HepG2 (cell line): ENCODE results near the gene CKMT2. TPM values are rescaled to one million over a fixed set of nuclear protein-coding genes. Genes with fewer than 3 reads are reported as not detected.

Source experiments
- ATAC-seq: fragments of 200-7000 bp; cut with Tn5 transposase; 3 replicates; pipeline ENCODE4 v1.9.1; 2020; ENCODE audit warnings: mild to moderate bottlenecking, moderate library complexity
- BruUV-seq: library from RNA; stranded (reverse); fragments of 400-500 nt; replicated peaks from 2 replicates; lab custom pipeline; 2021; lab: Mats Ljungman, UMichigan
- CTCF ChIA-PET: fragments of 300-600 bp; formaldehyde crosslinking; extraction: SDS; loops from one replicate; lab custom pipeline; 2021; ENCODE audit warnings: low total read pairs, inconsistent platforms, low intra/inter-chr PET ratio; lab: Yijun Ruan, JAX
- POLR2A ChIA-PET: fragments of 350-600 bp; sonication (Branson Sonifier 250); formaldehyde crosslinking; loops from one replicate; lab custom pipeline; 2020; ENCODE audit warnings: antibody characterized with exemption, inconsistent platforms; lab: Yijun Ruan, JAX
- DNase-seq: peaks from one replicate; pipeline ENCODE4 v3.0.0-alpha.2; 2015; ENCODE audit warnings: low spot score
- FAIRE-seq: peaks from 3 replicates; lab custom pipeline; 2011; peaks lifted over from hg19 to GRCh38; lab: Jason Lieb, UNC
- H2AFZ ChIP-seq: one replicate; pipeline ENCODE4 v1.6.1; 2011; ENCODE audit warnings: low read length, inconsistent platforms
- H3K27ac ChIP-seq: fragments of 300-600 bp; 3 replicates; pipeline ENCODE4 v1.8.0; 2011; ENCODE audit warnings: mixed run types, mild to moderate bottlenecking, mixed read lengths, low read length, inconsistent platforms; ENCODE audit not compliant: insufficient read depth; ENCODE audit errors: extremely low read length
- H3K27me3 ChIP-seq, 2 experiments: fragments of 200-600 bp in 1 of 2; 2 replicates in 1 of 2; 3 replicates in 1 of 2; pipeline versions ENCODE4 v1.6.0 to v1.8.0; 2011; ENCODE audit warnings: low read length in 2 of 2, mild to moderate bottlenecking in 2 of 2, moderate library complexity in 2 of 2, inconsistent platforms in 1 of 2; ENCODE audit not compliant: insufficient read depth in 2 of 2, control insufficient read depth in 1 of 2
- H3K36me3 ChIP-seq, 2 experiments: fragments of 200-600 bp in 1 of 2; replicated peaks in 1 of 2; 2 replicates in 1 of 2; 3 replicates in 1 of 2; pipeline versions ENCODE4 v1.5.1 to v1.8.0; 2011; ENCODE audit warnings: low read length in 2 of 2, inconsistent platforms in 1 of 2; ENCODE audit not compliant: insufficient read depth in 2 of 2, control insufficient read depth in 1 of 2
- H3K4me1 ChIP-seq: 2 replicates; pipeline ENCODE4 v1.5.1; 2012; ENCODE audit warnings: low read length, inconsistent platforms; ENCODE audit not compliant: insufficient read depth
- H3K4me2 ChIP-seq: 2 replicates; pipeline ENCODE4 v1.6.0; 2011; ENCODE audit warnings: low read depth, low read length, inconsistent platforms
- H3K4me3 ChIP-seq, 3 experiments: fragments of 200-600 bp in 1 of 3; sonication (generic), shearing (Covaris generic) in 1 of 3; replicated peaks in 1 of 3; 2 replicates each; pipeline ENCODE4 v1.5.1; 2011 to 2016; ENCODE audit warnings: low read length in 3 of 3, inconsistent platforms in 2 of 3, low read depth in 2 of 3, mild to moderate bottlenecking in 2 of 3, control low read depth in 1 of 3, mixed read lengths in 1 of 3; ENCODE audit not compliant: insufficient read depth in 1 of 3
- H3K79me2 ChIP-seq: one replicate; pipeline ENCODE4 v1.6.1; 2011; ENCODE audit warnings: low read length, inconsistent platforms; ENCODE audit not compliant: insufficient read depth
- H3K9ac ChIP-seq: 2 replicates; pipeline ENCODE4 v1.6.0; 2011; ENCODE audit warnings: mild to moderate bottlenecking, low read depth, low read length, inconsistent platforms; ENCODE audit not compliant: insufficient read depth
- H3K9me3 ChIP-seq: 2 replicates; pipeline ENCODE4 v1.5.1; 2012; ENCODE audit warnings: mild to moderate bottlenecking, low read length
- H4K20me1 ChIP-seq: 2 replicates; pipeline ENCODE4 v1.6.0; 2011; ENCODE audit warnings: inconsistent platforms, mild to moderate bottlenecking, low read length, moderate library complexity; ENCODE audit not compliant: insufficient read depth
- CENPT ChIP-seq: sonication (generic); formaldehyde crosslinking; IDR thresholded peaks from 2 replicates; pipeline ENCODE4 v1.8.0; 2022; ENCODE audit warnings: low read depth, mild to moderate bottlenecking, moderate library complexity, missing genetic modification reagents
- JARID2 ChIP-seq: sonication (generic); formaldehyde crosslinking; IDR thresholded peaks from 2 replicates; pipeline ENCODE4 v1.8.1; 2023; ENCODE audit warnings: missing genetic modification reagents, inconsistent platforms; ENCODE audit not compliant: insufficient replicate concordance
- JUN ChIP-seq: sonication (generic); formaldehyde crosslinking; IDR thresholded peaks from 2 replicates; pipeline ENCODE4 v1.4.0; 2020; ENCODE audit warnings: mild to moderate bottlenecking, missing genetic modification reagents
- PHF20 ChIP-seq: sonication (generic); formaldehyde crosslinking; IDR thresholded peaks from 2 replicates; pipeline ENCODE4 v1.5.0; 2020; ENCODE audit warnings: mild to moderate bottlenecking, missing genetic modification reagents
- PHF5A ChIP-seq: IDR thresholded peaks from one replicate; pipeline ENCODE4 v1.6.1; 2018; ENCODE audit warnings: low read depth, missing genetic modification reagents; ENCODE audit not compliant: unreplicated experiment
- PPARG ChIP-seq: conservative IDR thresholded peaks from 2 replicates; pipeline ENCODE4 v1.6.1; 2016; ENCODE audit warnings: missing biosample characterization, missing genetic modification reagents
- RAD51 ChIP-seq: fragments of 450-650 bp; IDR thresholded peaks from 2 replicates; pipeline ENCODE4 v1.6.1; 2016; ENCODE audit warnings: borderline replicate concordance
- RFXANK ChIP-seq: IDR thresholded peaks from 2 replicates; pipeline ENCODE4 v1.6.1; 2016
- RORA ChIP-seq: sonication (generic); formaldehyde crosslinking; IDR thresholded peaks from 2 replicates; pipeline ENCODE4 v1.5.0; 2020; ENCODE audit warnings: mild to moderate bottlenecking, missing genetic modification reagents, moderate library complexity
- SP4 ChIP-seq: sonication (generic); formaldehyde crosslinking; IDR thresholded peaks from 2 replicates; pipeline ENCODE4 v1.8.1; 2023; ENCODE audit warnings: mild to moderate bottlenecking, missing genetic modification reagents
- ZFAT ChIP-seq: sonication (generic); formaldehyde crosslinking; conservative IDR thresholded peaks from 2 replicates; pipeline ENCODE4 v1.8.1; 2023; ENCODE audit warnings: missing genetic modification reagents, inconsistent platforms
- ZFP90 ChIP-seq: sonication (generic); formaldehyde crosslinking; IDR thresholded peaks from 2 replicates; pipeline ENCODE4 v1.8.0; 2022; ENCODE audit warnings: missing genetic modification reagents, mild to moderate bottlenecking, inconsistent platforms, borderline replicate concordance
- ZNF234 ChIP-seq: sonication (generic); formaldehyde crosslinking; conservative IDR thresholded peaks from 2 replicates; pipeline ENCODE4 v1.5.1; 2020; ENCODE audit warnings: mild to moderate bottlenecking, missing genetic modification reagents
- ZNF33A ChIP-seq: sonication (generic); formaldehyde crosslinking; IDR thresholded peaks from 2 replicates; pipeline ENCODE4 v1.5.1; 2020; ENCODE audit warnings: missing genetic modification reagents, mild to moderate bottlenecking, moderate library complexity, borderline replicate concordance
- ZNF441 ChIP-seq: sonication (generic); formaldehyde crosslinking; IDR thresholded peaks from 2 replicates; pipeline ENCODE4 v1.7.0; 2021; ENCODE audit warnings: missing genetic modification reagents, borderline replicate concordance
- ZNF496 ChIP-seq: sonication (generic); formaldehyde crosslinking; IDR thresholded peaks from 2 replicates; pipeline ENCODE4 v1.8.1; 2023; ENCODE audit warnings: mild to moderate bottlenecking, moderate library complexity, missing genetic modification reagents; ENCODE audit not compliant: insufficient replicate concordance
- ZNF652 ChIP-seq: IDR thresholded peaks from 2 replicates; pipeline ENCODE4 v1.6.1; 2016; ENCODE audit warnings: low read depth, borderline replicate concordance
- WGBS: methylation state at CpG from one replicate; pipeline ENCODE4 v1.1.6; 2017; ENCODE audit warnings: low lambda C conversion rate; 5-methylcytosine and 5-hydroxymethylcytosine counted together
- in situ Hi-C: cut with HindIII; loops from 2 replicates; pipeline ENCODE4 v1.10.0; 2017; ENCODE audit warnings: low pct_unique_long_range_greater_than_20kb; ENCODE audit not compliant: extremely low pct_ligation_motif_present
- intact Hi-C: fragments of 100-400 bp; cut with micrococcal nuclease; formaldehyde crosslinking; loops from one replicate; pipeline ENCODE4 v1.10.0; 2022; ENCODE audit not compliant: unreplicated experiment
- polyA plus RNA-seq, 8 experiments: library from polyadenylated mRNA; depleted of rRNA in 3 of 8; stranded (reverse) in 7 of 8; unstranded in 1 of 8; fragments of >200 nt; fragmentation: Illumina TruSeq in 4 of 8; extraction: Trizol in 4 of 8; gene quantifications; 2 replicates each; pipeline versions ENCODE4 v1.2.1 to v1.2.3, GENCODE V29; 2011 to 2016; ENCODE audit warnings: low read depth in 4 of 8, missing spikeins in 1 of 8, mixed read lengths in 1 of 8; ENCODE audit not compliant: insufficient read depth in 1 of 8
- total RNA-seq, 5 experiments: library from RNA; depleted of rRNA; stranded (reverse); fragments of >200 nt; fragmentation: Illumina TruSeq; extraction: Trizol; gene quantifications; 2 replicates each; pipeline ENCODE4 v1.2.3, GENCODE V29; 2016; ENCODE audit warnings: low read depth in 1 of 5
- TF ChIP-seq, protein P1 (sequence below): sonication (generic); formaldehyde crosslinking; IDR thresholded peaks from 2 replicates; pipeline ENCODE4 v1.4.0; 2020; ENCODE audit warnings: mild to moderate bottlenecking, missing genetic modification reagents

Gene CKMT2
- total and polyA plus RNA-seq, 2 of the 13 experiments (the other 11 are each of a cell fraction or from before 2014, with no cell fraction given), result 1.2 to 8.8 TPM

DNA sequence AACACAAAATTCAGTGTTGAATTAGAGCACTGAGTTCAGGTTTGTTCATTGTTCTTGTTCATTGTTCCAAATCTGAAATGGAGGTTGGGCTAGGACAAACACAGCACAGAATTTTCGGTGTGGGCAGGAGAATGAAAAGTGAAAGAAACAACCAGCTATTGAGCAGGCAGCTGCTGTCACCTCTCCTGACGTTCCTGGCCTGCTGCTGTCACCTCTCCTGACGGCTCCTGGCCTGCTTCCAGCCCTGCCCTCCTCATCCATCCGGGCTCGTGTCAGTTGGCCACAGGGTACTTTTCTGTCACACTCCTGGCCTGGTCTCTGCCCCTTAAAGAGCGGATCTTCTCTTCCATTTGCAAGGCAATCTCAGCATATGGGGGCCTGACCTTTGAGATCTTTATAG lies 45.2 kb upstream of the CKMT2 start:
- Histone ChIP-seq H4K20me1 (no peaks in the 10 kb centered on the region), H3K27ac (no peak overlapping the region), H3K9ac (no peak overlapping the region), H3K36me3 (peaks cover 13 to 38% of the 10 kb centered on the region in 2 experiments), H3K4me1 (no peaks in the 10 kb centered on the region), H2AFZ (no peak overlapping the region), H3K4me3 (no peak overlapping the region), H3K9me3 (no peaks in the 10 kb centered on the region), H3K79me2 (no peaks in the 10 kb centered on the region)
- in situ Hi-C loops (loop anchor here (25.0 kb wide), 1 partner anchor 476 kb away; no protein-coding TSS in a partner anchor), intact Hi-C loops (no loop called here)
- no peak for FAIRE-seq
- ATAC-seq, result no peak
- BruUV-seq, result no TSS peak
- WGBS, result 87% methylated on average over 6 of the region's 6 CpGs
- TF ChIP-seq PHF20 (CRISPR knock-in tag), result no peak
- TF ChIP-seq RAD51, result no peak
- no peak for TF ChIP-seq ZFAT (CRISPR knock-in tag)
- TF ChIP-seq, protein P1, sequence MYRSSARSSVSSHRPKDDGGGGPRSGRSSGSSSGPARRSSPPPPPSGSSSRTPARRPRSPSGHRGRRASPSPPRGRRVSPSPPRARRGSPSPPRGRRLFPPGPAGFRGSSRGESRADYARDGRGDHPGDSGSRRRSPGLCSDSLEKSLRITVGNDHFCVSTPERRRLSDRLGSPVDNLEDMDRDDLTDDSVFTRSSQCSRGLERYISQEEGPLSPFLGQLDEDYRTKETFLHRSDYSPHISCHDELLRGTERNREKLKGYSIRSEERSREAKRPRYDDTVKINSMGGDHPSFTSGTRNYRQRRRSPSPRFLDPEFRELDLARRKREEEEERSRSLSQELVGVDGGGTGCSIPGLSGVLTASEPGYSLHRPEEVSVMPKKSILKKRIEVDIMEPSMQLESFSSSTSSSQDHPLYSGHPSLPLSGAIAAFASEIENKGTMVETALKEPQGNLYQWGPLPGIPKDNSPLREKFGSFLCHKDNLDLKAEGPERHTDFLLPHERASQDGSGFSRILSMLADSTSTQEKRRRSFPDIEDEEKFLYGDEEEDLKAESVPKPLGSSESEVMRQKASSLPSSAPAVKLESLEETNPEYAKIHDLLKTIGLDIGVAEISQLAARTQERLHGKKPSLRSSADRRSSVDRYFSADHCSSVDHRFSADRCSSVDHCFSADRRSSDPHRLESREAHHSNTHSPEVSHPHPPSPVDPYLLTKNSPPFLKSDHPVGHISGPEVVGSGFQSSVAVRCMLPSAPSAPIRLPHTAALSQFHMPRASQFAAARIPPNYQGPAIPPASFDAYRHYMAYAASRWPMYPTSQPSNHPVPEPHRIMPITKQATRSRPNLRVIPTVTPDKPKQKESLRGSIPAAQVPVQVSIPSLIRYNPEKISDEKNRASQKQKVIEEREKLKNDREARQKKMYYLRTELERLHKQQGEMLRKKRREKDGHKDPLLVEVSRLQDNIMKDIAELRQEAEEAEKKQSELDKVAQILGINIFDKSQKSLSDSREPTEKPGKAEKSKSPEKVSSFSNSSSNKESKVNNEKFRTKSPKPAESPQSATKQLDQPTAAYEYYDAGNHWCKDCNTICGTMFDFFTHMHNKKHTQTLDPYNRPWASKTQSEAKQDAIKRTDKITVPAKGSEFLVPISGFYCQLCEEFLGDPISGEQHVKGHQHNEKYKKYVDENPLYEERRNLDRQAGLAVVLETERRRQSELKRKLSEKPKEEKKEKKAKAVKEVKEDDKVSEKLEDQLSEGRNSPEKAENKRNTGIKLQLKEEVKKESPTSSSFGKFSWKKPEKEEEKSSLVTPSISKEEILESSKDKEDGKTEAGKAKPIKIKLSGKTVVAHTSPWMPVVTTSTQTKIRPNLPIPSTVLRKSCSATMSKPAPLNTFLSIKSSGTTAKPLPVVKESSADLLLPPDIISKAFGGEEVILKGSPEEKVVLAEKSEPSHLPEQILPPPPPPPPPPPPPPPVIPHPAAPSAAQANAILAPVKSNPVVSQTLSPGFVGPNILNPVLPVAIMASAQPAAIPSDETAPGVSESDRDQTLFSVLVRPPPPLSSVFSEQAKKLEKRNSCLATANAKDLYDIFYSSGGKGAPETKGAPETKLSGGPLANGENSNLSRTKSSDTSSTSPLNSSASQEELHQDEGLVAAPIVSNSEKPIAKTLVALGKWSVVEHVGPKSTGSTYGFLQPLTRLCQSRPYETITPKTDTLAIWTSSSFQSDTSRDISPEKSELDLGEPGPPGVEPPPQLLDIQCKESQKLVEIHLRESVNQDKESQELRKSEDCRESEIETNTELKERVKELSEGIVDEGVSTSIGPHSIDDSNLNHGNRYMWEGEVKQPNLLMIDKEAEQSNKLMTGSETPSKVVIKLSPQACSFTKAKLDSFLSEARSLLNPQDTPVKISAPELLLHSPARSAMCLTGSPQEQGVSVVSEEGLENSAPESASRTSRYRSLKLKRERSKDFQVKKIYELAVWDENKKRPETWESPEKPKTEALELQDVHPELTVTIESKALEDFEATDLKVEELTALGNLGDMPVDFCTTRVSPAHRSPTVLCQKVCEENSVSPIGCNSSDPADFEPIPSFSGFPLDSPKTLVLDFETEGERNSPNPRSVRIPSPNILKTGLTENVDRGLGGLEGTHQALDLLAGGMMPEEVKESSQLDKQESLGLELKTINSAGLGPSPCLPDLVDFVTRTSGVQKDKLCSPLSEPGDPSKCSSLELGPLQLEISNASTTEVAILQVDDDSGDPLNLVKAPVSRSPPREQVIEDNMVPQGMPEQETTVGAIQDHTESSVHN (CRISPR knock-in tag), result no peak
- no peak for TF ChIP-seq RFXANK (CRISPR knock-in tag)
- no peak for TF ChIP-seq ZNF441
- TF ChIP-seq JUN (CRISPR knock-in tag), result no peak
- no peak for TF ChIP-seq ZNF234 (CRISPR knock-in tag)
- TF ChIP-seq PHF5A (CRISPR knock-in tag), result no peak
- TF ChIP-seq ZNF652 (CRISPR knock-in tag), result no peak
- TF ChIP-seq ZFP90 (CRISPR knock-in tag), result no peak
- TF ChIP-seq ZNF33A (CRISPR knock-in tag), result no peak
- no peak for TF ChIP-seq ZNF496
- no peak for TF ChIP-seq JARID2 (CRISPR knock-in tag)
- TF ChIP-seq PPARG (CRISPR knock-in tag), result no peak
- no peak for TF ChIP-seq CENPT (CRISPR knock-in tag)
- no peak for TF ChIP-seq RORA
- no peak for TF ChIP-seq SP4 (CRISPR knock-in tag)
- TF ChIP-seq, all 625 proteins: peak for 0
- DNase-seq, result no peak
- CTCF ChIA-PET, result no interaction called here
- POLR2A ChIA-PET, result no interaction called here
- Histone ChIP-seq H3K27me3 (no peaks in the 10 kb centered on the region), H3K4me2 (no peak overlapping the region)
